Lower leg skin (tissue), 3 donors: ENCODE data around the gene MVB12B.

Source experiments
- POLR2A ChIP-seq, 2 donors: fragments of 450-650 bp; IDR thresholded peaks; one replicate each; pipeline ENCODE4 v1.6.1; 2016 to 2017; ENCODE audit warnings: antibody characterized with exemption in 2 of 2, mild to moderate bottlenecking in 1 of 2, moderate library complexity in 1 of 2
- TF ChIP-seq, protein P1 (sequence below), 3 donors: fragments of 450-650 bp; IDR thresholded peaks; one replicate each; pipeline ENCODE4 v1.5.1; 2016; ENCODE audit warnings: antibody characterized with exemption in 3 of 3, mild to moderate bottlenecking in 3 of 3, moderate library complexity in 2 of 3

DNA sequence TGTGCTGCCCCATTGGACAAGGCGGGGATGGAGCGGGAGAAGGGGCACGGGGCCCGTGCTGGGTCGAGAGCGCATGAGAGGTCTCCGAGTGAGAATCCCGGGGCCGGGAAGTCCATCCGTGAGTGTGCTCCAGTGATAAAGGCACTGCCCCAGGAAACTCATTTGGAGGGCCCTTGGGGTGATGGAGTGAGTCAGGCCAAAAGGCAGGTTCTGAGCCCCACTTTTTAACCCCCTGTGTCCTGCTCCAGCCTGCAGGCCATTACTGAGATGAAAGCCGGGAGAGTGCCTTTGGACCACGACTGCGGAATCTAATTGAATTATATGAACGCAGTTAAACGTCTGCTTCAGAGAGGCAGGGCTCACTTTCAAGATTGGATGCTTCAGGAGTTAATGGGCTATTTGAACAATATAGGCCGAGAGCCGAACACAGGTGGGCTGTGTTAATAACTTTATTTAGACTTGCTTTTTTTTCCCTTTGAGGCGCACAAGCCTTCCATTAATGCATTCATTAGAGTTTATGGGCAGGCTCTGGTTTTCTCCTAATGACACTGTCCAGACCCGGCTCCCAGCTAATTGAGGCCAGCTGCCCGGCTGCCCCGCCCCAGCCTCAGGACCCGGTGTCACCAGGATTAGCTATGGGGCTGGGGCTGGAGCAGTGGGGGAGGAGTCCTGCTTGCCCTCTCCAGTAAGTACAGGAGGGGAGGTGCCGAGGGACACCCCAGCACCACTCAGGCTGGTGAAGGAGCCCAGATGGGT is 208.0 kb downstream of the MVB12B start:
- TF ChIP-seq POLR2A (IDR thresholded peaks at IDR 0.05) = no peak
- TF ChIP-seq, protein P1, sequence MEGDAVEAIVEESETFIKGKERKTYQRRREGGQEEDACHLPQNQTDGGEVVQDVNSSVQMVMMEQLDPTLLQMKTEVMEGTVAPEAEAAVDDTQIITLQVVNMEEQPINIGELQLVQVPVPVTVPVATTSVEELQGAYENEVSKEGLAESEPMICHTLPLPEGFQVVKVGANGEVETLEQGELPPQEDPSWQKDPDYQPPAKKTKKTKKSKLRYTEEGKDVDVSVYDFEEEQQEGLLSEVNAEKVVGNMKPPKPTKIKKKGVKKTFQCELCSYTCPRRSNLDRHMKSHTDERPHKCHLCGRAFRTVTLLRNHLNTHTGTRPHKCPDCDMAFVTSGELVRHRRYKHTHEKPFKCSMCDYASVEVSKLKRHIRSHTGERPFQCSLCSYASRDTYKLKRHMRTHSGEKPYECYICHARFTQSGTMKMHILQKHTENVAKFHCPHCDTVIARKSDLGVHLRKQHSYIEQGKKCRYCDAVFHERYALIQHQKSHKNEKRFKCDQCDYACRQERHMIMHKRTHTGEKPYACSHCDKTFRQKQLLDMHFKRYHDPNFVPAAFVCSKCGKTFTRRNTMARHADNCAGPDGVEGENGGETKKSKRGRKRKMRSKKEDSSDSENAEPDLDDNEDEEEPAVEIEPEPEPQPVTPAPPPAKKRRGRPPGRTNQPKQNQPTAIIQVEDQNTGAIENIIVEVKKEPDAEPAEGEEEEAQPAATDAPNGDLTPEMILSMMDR (IDR thresholded peaks at IDR 0.05) = no peak
